Measurements from ENCODE around the gene LDLRAD3.

The LDLRAD3 gene

DNA sequence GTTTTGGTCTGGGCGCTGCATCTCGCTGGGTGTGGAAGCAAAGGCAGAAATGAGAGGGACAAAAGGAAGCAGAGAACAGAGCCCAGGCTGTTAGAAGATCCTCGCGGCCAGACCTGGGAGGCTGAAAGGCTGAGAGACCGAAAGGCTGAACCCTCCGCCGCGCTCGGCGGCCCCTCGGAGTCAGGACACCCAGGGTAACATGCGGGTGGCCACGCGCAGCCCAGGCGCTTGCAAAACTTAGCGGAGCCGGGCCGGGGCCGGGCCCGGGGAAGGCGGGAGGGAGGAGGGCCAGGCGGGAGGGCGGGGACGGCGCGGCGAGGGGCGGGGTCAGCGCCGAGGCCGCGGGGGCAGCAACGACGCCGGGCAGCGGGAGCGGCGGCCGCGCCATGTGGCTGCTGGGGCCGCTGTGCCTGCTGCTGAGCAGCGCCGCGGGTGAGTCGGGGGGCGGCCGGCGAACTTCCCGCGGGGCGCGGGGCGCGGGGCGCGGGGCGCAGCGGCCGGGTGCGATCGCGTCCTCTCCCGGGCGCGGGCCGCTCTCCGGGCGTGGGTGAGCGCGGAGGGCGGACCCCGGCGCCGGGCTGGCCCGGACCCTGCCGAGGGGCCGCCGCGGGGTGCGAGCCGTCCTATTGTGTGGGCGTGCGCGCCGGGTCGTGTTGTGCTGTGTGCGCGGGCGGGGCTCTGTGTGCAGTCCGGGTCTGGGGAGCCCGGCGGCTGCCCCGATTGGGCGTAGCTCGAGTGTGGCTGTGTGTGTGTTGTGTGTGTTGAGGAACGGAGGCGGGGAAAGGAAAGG lies at the start of gene LDLRAD3:
TSS of gene LDLRAD3 (plus strand) at position 350 of the 790 bp plus-strand sequence. CDS start at position 387, 37 bp downstream.
- Histone ChIP-seq H3K4me3 (replicated peaks; ENCODE audit: low read depth, low read length) (peak within 1 kb of the TSS; percentile 51), H3K36me3 (ENCODE audit: control insufficient read depth, insufficient read depth, low read length) (no peaks in the 10 kb centered on the region), H3K27me3 (replicated peaks; ENCODE audit: control insufficient read depth, insufficient read depth, low read length) (peaks cover 1% of the 10 kb centered on the region; the same call in 1 of the 2 replicates)
- TF ChIP-seq, protein P1, sequence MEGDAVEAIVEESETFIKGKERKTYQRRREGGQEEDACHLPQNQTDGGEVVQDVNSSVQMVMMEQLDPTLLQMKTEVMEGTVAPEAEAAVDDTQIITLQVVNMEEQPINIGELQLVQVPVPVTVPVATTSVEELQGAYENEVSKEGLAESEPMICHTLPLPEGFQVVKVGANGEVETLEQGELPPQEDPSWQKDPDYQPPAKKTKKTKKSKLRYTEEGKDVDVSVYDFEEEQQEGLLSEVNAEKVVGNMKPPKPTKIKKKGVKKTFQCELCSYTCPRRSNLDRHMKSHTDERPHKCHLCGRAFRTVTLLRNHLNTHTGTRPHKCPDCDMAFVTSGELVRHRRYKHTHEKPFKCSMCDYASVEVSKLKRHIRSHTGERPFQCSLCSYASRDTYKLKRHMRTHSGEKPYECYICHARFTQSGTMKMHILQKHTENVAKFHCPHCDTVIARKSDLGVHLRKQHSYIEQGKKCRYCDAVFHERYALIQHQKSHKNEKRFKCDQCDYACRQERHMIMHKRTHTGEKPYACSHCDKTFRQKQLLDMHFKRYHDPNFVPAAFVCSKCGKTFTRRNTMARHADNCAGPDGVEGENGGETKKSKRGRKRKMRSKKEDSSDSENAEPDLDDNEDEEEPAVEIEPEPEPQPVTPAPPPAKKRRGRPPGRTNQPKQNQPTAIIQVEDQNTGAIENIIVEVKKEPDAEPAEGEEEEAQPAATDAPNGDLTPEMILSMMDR (IDR thresholded peaks at IDR 0.05; ENCODE audit: insufficient read depth, low read length, poor library complexity, severe bottlenecking), result no peak
- DNase-seq (ENCODE audit: extremely low read depth, insufficient read length), result peak; percentile 80

DNA sequence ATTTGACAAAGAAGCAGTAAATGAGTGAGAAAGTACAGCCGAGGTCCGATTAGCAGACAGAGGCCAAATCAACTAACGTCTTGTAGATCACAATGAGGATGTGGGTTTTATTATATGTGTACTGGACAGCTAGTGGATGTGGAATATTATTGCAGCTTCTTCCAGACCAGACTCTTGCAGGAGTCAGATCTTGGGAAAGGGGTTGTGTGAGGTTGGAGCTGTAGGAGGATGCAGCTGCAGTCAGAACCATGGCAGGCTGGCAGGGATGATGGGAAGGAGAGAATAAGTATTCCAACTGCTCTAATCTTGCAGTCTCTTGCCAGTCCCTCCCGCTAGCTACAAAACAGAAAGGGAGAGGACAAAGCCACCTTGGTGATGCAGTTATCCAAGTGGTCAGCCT lies 46.8 kb upstream of the LDLRAD3 start:
- DNase-seq (ENCODE audit: extremely low read depth, insufficient read length), result no peak
- no peak overlapping the region for H3K4me3 ChIP-seq (replicated peaks; ENCODE audit: low read depth, low read length)
- TF ChIP-seq, protein P1 (IDR thresholded peaks at IDR 0.05; ENCODE audit: insufficient read depth, low read length, poor library complexity, severe bottlenecking), result no peak
- H3K36me3 ChIP-seq (ENCODE audit: control insufficient read depth, insufficient read depth, low read length), result no peaks in the 10 kb centered on the region
- no peaks in the 10 kb centered on the region; the same call in 1 of the 2 replicates for H3K27me3 ChIP-seq (replicated peaks; ENCODE audit: control insufficient read depth, insufficient read depth, low read length)

- TF ChIP-seq, protein P1 (IDR thresholded peaks at IDR 0.05; ENCODE audit: insufficient read depth, low read length, poor library complexity, severe bottlenecking), result no peak
- DNase-seq (ENCODE audit: extremely low read depth, insufficient read length), result no peak
- no peaks in the 10 kb centered on the region for H3K36me3 ChIP-seq (ENCODE audit: control insufficient read depth, insufficient read depth, low read length)
- H3K4me3 ChIP-seq (replicated peaks; ENCODE audit: low read depth, low read length), result no peak overlapping the region
- no peaks in the 10 kb centered on the region for H3K27me3 ChIP-seq (replicated peaks; ENCODE audit: control insufficient read depth, insufficient read depth, low read length)
Observed at GRCh38 chr11:35902961-35903360, 40.9 kb upstream of the LDLRAD3 start.

DNA sequence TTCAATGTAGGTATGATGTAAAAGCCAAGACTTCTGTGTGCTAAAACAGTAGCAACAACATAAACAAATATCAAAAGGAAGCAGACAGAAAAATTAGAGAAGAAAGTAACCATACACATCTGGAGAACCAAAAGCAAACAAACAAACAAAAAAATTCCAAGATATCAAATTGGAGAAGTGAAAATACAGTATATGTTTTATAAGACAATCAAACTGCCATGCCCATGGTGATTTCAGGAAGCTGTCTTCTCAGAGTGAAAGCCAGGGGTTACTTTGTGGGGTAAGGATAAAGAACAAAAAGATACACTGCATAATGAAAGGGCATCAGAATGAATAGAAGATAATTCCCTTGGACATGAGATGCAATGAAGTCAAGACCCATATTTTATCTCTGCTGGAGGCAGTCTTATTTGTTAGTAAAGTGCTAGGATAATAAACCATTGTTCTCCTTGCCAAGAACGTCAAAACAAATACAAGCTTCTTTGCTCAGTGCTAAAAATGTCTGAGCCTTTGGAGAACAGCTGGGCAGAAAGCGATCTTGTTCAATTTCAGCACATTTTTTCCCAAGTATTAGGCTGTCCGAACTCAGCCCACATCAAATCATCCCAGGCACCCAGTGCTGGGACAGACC lies 38.1 kb upstream of the LDLRAD3 start:
- no peak for DNase-seq (ENCODE audit: extremely low read depth, insufficient read length)
- TF ChIP-seq, protein P1 (IDR thresholded peaks at IDR 0.05; ENCODE audit: insufficient read depth, low read length, poor library complexity, severe bottlenecking), result no peak
- H3K27me3 ChIP-seq (replicated peaks; ENCODE audit: control insufficient read depth, insufficient read depth, low read length), result no peaks in the 10 kb centered on the region
- no peak overlapping the region for H3K4me3 ChIP-seq (replicated peaks; ENCODE audit: low read depth, low read length)
- no peaks in the 10 kb centered on the region for H3K36me3 ChIP-seq (ENCODE audit: control insufficient read depth, insufficient read depth, low read length)

DNA sequence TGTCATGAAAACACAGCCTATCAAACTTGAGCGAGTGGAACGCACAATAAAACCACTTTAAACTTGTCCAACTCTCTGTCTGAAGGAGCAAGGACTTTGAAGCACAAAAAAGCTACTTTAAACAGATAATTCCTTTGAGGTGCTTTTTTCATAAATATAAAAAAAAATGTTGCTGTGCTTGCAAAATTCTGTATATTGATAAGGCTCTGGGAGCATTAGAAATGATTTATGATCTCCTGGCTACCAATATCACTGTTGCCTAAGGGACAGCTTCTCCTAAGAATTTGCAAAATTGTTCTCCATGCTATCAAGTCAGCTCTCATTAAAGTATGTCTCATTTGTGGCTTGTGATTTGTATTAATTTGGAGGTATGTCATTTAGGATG lies 37.6 kb upstream of the LDLRAD3 start:
- H3K27me3 ChIP-seq (replicated peaks; ENCODE audit: control insufficient read depth, insufficient read depth, low read length), result no peaks in the 10 kb centered on the region
- no peaks in the 10 kb centered on the region for H3K36me3 ChIP-seq (ENCODE audit: control insufficient read depth, insufficient read depth, low read length)
- TF ChIP-seq, protein P1 (IDR thresholded peaks at IDR 0.05; ENCODE audit: insufficient read depth, low read length, poor library complexity, severe bottlenecking), result no peak
- H3K4me3 ChIP-seq (replicated peaks; ENCODE audit: low read depth, low read length), result no peak overlapping the region
- no peak for DNase-seq (ENCODE audit: extremely low read depth, insufficient read length)

All from GM06990 (cell line).